HepG2 (cell line): ENCODE results near the gene PLVAP. TPM values are rescaled to one million over a fixed set of nuclear protein-coding genes. Genes with fewer than 3 reads are reported as not detected.
A peak's percentile ranks its signal among the peaks of the same experiment; 100 is the strongest.

Experiments
- CCDC6 ChIP-seq: sonication (generic); formaldehyde crosslinking; IDR thresholded peaks from 2 replicates; pipeline ENCODE4 v1.8.1; 2022; ENCODE audit warnings: mild to moderate bottlenecking, missing genetic modification reagents, moderate library complexity
- ELF4 ChIP-seq: sonication (generic); formaldehyde crosslinking; IDR thresholded peaks from 2 replicates; pipeline ENCODE4 v1.5.0; 2020; ENCODE audit warnings: missing genetic modification reagents, mild to moderate bottlenecking, moderate library complexity, borderline replicate concordance
- HOXD1 ChIP-seq: sonication (generic); formaldehyde crosslinking; IDR thresholded peaks from 2 replicates; pipeline ENCODE4 v1.5.0; 2020; ENCODE audit warnings: missing genetic modification reagents
- RELA ChIP-seq: sonication (generic); formaldehyde crosslinking; IDR thresholded peaks from 2 replicates; pipeline ENCODE4 v1.4.0; 2020; ENCODE audit warnings: missing genetic modification reagents
- RFXAP ChIP-seq: sonication (generic); formaldehyde crosslinking; IDR thresholded peaks from 2 replicates; pipeline ENCODE4 v1.4.0; 2020; ENCODE audit warnings: missing genetic modification reagents, borderline replicate concordance
- ZNF24 ChIP-seq: fragments of 450-650 bp; IDR thresholded peaks from 2 replicates; pipeline ENCODE4 v1.6.1; 2017; ENCODE audit warnings: antibody characterized with exemption, mild to moderate bottlenecking
- ZNF562 ChIP-seq: sonication (generic); formaldehyde crosslinking; IDR thresholded peaks from 2 replicates; pipeline ENCODE4 v1.8.0; 2022; ENCODE audit warnings: missing genetic modification reagents, borderline replicate concordance
- ZZZ3 ChIP-seq: sonication (generic); formaldehyde crosslinking; IDR thresholded peaks from 2 replicates; pipeline ENCODE4 v1.4.0; 2020; ENCODE audit warnings: missing genetic modification reagents, mild to moderate bottlenecking, borderline replicate concordance
- polyA plus RNA-seq, 8 experiments: library from polyadenylated mRNA; depleted of rRNA in 3 of 8; stranded (reverse) in 7 of 8; unstranded in 1 of 8; fragments of >200 nt; fragmentation: Illumina TruSeq in 4 of 8; extraction: Trizol in 4 of 8; gene quantifications; 2 replicates each; pipeline versions ENCODE4 v1.2.1 to v1.2.3, GENCODE V29; 2011 to 2016; ENCODE audit warnings: low read depth in 4 of 8, missing spikeins in 1 of 8, mixed read lengths in 1 of 8; ENCODE audit not compliant: insufficient read depth in 1 of 8
- total RNA-seq, 5 experiments: library from RNA; depleted of rRNA; stranded (reverse); fragments of >200 nt; fragmentation: Illumina TruSeq; extraction: Trizol; gene quantifications; 2 replicates each; pipeline ENCODE4 v1.2.3, GENCODE V29; 2016; ENCODE audit warnings: low read depth in 1 of 5
- TF ChIP-seq, protein P1 (sequence below): sonication (generic); formaldehyde crosslinking; IDR thresholded peaks from 2 replicates; pipeline ENCODE4 v1.5.0; 2020; ENCODE audit warnings: mild to moderate bottlenecking, missing genetic modification reagents, borderline replicate concordance
- TF ChIP-seq, protein P2 (sequence below): sonication (generic); formaldehyde crosslinking; IDR thresholded peaks from 2 replicates; pipeline ENCODE4 v1.4.0; 2020; ENCODE audit warnings: missing genetic modification reagents
- TF ChIP-seq, protein P3 (sequence below): sonication (generic); formaldehyde crosslinking; conservative IDR thresholded peaks from 2 replicates; pipeline ENCODE4 v1.4.0; 2020; ENCODE audit warnings: missing genetic modification reagents
- TF ChIP-seq, protein P4 (sequence below): sonication (generic); formaldehyde crosslinking; IDR thresholded peaks from 2 replicates; pipeline ENCODE4 v1.5.0; 2020; ENCODE audit warnings: mild to moderate bottlenecking, missing genetic modification reagents, borderline replicate concordance
- TF ChIP-seq, protein P5 (sequence below): sonication (generic); formaldehyde crosslinking; IDR thresholded peaks from 2 replicates; pipeline ENCODE4 v1.8.1; 2023; ENCODE audit warnings: missing genetic modification reagents, mild to moderate bottlenecking, borderline replicate concordance

PLVAP gene
- total and polyA plus RNA-seq, 2 of the 13 experiments (the other 11 are each of a cell fraction or from before 2014, with no cell fraction given): 0.26 TPM; not detected in 1

DNA sequence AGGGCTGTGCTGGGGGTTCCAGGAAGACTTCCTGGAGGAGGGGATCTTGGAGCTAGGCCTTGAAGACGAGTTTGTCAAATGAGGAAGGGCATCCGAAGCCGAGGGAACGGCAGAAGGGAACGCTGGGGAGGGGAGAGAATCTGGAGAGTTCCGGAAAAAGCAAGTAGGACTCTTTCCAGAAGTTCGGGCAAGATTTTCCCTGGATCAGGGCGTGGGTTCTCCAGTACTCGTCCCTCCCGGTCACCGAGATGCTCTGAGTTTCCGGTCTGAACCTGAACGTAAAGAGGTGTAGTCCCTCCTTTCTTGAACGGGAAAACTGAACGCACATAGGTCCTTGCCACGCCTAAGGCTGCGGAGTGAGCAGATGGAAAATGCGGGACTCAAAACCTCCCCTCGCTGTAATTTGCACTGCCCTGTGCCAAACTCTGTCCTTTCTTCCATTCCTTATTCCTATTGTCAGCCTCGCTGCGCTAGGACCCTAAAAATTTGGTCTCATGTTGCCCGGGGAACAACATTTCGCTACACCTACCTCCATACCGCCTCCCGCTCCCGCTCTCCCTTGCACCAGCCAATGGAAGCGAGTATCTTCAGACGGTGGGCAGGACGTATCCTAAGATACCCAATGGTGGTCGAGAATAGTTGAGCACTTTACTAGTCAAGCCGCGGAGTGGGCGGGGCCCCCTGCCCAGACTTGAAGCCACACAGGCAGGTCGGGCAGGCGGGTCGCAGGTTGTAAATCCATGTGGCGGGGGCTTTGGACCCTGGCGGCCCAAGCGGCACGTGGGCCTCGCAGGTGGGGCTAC is 40.1 kb downstream of the PLVAP start, which contains the start of gene GTPBP3 (continued):
- TF ChIP-seq ZNF24: no peak
- no peak for TF ChIP-seq HOXD1
- TF ChIP-seq ZZZ3 (CRISPR knock-in tag): no peak
- TF ChIP-seq, protein P1, sequence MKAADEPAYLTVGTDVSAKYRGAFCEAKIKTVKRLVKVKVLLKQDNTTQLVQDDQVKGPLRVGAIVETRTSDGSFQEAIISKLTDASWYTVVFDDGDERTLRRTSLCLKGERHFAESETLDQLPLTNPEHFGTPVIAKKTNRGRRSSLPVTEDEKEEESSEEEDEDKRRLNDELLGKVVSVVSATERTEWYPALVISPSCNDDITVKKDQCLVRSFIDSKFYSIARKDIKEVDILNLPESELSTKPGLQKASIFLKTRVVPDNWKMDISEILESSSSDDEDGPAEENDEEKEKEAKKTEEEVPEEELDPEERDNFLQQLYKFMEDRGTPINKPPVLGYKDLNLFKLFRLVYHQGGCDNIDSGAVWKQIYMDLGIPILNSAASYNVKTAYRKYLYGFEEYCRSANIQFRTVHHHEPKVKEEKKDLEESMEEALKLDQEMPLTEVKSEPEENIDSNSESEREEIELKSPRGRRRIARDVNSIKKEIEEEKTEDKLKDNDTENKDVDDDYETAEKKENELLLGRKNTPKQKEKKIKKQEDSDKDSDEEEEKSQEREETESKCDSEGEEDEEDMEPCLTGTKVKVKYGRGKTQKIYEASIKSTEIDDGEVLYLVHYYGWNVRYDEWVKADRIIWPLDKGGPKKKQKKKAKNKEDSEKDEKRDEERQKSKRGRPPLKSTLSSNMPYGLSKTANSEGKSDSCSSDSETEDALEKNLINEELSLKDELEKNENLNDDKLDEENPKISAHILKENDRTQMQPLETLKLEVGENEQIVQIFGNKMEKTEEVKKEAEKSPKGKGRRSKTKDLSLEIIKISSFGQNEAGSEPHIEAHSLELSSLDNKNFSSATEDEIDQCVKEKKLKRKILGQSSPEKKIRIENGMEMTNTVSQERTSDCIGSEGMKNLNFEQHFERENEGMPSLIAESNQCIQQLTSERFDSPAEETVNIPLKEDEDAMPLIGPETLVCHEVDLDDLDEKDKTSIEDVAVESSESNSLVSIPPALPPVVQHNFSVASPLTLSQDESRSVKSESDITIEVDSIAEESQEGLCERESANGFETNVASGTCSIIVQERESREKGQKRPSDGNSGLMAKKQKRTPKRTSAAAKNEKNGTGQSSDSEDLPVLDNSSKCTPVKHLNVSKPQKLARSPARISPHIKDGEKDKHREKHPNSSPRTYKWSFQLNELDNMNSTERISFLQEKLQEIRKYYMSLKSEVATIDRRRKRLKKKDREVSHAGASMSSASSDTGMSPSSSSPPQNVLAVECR: peak; percentile 76; the same call in 1 of the 2 replicates
- TF ChIP-seq ELF4: peak; percentile 84; the same call in 1 of the 2 replicates
- TF ChIP-seq, protein P2, sequence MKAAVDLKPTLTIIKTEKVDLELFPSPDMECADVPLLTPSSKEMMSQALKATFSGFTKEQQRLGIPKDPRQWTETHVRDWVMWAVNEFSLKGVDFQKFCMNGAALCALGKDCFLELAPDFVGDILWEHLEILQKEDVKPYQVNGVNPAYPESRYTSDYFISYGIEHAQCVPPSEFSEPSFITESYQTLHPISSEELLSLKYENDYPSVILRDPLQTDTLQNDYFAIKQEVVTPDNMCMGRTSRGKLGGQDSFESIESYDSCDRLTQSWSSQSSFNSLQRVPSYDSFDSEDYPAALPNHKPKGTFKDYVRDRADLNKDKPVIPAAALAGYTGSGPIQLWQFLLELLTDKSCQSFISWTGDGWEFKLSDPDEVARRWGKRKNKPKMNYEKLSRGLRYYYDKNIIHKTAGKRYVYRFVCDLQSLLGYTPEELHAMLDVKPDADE (CRISPR knock-in tag): no peak
- TF ChIP-seq, protein P3, sequence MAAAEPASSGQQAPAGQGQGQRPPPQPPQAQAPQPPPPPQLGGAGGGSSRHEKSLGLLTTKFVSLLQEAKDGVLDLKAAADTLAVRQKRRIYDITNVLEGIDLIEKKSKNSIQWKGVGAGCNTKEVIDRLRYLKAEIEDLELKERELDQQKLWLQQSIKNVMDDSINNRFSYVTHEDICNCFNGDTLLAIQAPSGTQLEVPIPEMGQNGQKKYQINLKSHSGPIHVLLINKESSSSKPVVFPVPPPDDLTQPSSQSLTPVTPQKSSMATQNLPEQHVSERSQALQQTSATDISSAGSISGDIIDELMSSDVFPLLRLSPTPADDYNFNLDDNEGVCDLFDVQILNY (CRISPR knock-in tag): peak; percentile 91
- TF ChIP-seq RELA (CRISPR knock-in tag): 0 out of 2 replicates have a peak, but pooled peaks have one; percentile 30
- TF ChIP-seq RFXAP: peak; percentile 80; the same call in 1 of the 2 replicates
- TF ChIP-seq, protein P4, sequence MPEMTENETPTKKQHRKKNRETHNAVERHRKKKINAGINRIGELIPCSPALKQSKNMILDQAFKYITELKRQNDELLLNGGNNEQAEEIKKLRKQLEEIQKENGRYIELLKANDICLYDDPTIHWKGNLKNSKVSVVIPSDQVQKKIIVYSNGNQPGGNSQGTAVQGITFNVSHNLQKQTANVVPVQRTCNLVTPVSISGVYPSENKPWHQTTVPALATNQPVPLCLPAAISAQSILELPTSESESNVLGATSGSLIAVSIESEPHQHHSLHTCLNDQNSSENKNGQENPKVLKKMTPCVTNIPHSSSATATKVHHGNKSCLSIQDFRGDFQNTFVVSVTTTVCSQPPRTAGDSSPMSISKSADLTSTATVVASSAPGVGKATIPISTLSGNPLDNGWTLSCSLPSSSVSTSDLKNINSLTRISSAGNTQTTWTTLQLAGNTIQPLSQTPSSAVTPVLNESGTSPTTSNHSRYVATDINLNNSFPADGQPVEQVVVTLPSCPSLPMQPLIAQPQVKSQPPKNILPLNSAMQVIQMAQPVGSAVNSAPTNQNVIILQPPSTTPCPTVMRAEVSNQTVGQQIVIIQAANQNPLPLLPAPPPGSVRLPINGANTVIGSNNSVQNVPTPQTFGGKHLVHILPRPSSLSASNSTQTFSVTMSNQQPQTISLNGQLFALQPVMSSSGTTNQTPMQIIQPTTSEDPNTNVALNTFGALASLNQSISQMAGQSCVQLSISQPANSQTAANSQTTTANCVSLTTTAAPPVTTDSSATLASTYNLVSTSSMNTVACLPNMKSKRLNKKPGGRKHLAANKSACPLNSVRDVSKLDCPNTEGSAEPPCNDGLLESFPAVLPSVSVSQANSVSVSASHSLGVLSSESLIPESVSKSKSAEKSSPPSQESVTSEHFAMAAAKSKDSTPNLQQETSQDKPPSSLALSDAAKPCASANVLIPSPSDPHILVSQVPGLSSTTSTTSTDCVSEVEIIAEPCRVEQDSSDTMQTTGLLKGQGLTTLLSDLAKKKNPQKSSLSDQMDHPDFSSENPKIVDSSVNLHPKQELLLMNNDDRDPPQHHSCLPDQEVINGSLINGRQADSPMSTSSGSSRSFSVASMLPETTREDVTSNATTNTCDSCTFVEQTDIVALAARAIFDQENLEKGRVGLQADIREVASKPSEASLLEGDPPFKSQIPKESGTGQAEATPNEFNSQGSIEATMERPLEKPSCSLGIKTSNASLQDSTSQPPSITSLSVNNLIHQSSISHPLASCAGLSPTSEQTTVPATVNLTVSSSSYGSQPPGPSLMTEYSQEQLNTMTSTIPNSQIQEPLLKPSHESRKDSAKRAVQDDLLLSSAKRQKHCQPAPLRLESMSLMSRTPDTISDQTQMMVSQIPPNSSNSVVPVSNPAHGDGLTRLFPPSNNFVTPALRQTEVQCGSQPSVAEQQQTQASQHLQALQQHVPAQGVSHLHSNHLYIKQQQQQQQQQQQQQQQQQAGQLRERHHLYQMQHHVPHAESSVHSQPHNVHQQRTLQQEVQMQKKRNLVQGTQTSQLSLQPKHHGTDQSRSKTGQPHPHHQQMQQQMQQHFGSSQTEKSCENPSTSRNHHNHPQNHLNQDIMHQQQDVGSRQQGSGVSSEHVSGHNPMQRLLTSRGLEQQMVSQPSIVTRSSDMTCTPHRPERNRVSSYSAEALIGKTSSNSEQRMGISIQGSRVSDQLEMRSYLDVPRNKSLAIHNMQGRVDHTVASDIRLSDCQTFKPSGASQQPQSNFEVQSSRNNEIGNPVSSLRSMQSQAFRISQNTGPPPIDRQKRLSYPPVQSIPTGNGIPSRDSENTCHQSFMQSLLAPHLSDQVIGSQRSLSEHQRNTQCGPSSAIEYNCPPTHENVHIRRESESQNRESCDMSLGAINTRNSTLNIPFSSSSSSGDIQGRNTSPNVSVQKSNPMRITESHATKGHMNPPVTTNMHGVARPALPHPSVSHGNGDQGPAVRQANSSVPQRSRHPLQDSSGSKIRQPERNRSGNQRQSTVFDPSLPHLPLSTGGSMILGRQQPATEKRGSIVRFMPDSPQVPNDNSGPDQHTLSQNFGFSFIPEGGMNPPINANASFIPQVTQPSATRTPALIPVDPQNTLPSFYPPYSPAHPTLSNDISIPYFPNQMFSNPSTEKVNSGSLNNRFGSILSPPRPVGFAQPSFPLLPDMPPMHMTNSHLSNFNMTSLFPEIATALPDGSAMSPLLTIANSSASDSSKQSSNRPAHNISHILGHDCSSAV (CRISPR knock-in tag): no peak
- TF ChIP-seq ZNF562 (CRISPR knock-in tag): no peak
- TF ChIP-seq, protein P5, sequence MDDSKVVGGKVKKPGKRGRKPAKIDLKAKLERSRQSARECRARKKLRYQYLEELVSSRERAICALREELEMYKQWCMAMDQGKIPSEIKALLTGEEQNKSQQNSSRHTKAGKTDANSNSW (CRISPR knock-in tag): no peak
- TF ChIP-seq CCDC6 (CRISPR knock-in tag): peak; percentile 83
